Hepatocyte (in vitro differentiated cells): ENCODE measurements around the gene FGR.
A peak's percentile ranks its signal among the peaks of the same experiment; 100 is the strongest.

ENCODE experiments used
- CTCF ChIP-seq: fragments of 200-600 bp; sonication (generic); IDR thresholded peaks from 2 replicates; pipeline ENCODE4 v1.5.1; 2016; ENCODE audit warnings: antibody characterized with exemption, mild to moderate bottlenecking; ENCODE audit not compliant: poor library complexity
- EZH2 ChIP-seq: fragments of 200-600 bp; sonication (generic); IDR thresholded peaks from 2 replicates; pipeline ENCODE4 v1.6.1; 2016; ENCODE audit warnings: antibody characterized with exemption, mild to moderate bottlenecking, borderline replicate concordance

DNA sequence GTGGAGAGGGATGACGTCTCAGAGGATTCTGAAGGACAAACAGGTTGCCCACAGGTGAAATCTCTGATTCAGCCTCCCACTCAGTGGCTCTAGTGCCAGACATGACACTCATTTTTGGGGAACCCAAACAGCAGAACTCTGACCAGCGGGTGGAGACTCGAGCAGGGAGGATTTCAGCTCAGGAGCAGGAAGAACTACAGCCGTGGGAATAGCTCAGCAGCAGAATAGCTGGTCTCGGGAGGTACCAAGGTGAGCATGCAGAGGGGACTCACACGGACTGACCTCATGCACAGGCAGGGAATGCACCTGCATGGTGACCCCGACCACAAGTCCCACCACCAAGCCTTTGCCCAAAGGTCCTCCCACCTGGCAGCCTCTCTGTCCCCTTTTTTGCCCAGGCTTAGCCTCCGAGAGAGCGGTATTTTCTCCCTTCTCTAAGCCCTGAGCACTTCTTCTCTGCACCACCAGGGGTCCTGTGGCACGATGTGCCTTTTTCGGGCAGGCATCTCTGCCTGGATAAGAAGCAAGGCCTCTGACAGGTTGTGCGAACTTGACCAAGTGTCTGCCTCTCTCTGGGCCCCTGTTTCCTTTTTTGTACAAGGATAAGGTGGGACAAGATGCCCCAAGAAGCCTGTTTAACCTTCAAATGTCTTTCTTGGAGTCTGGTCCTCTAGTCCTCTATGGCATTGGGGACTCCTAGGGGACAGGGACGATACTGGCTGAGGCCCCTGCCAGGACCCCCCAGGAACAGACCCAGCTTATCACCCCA is 8.8 kb upstream of the FGR start:
- TF ChIP-seq EZH2 (no peak), CTCF (peak; percentile 54)
